HepG2 (cell line): ENCODE measurements around the gene DPH2. TPM values are rescaled to one million over a fixed set of nuclear protein-coding genes. Genes with fewer than 3 reads are reported as not detected.

Experiments
- ARHGAP35 ChIP-seq: sonication (generic); formaldehyde crosslinking; IDR thresholded peaks from 2 replicates; pipeline ENCODE4 v1.9.0; 2022; ENCODE audit warnings: mild to moderate bottlenecking, inconsistent platforms, moderate library complexity, missing genetic modification reagents, borderline replicate concordance
- HDAC2 ChIP-seq: sonication (generic); formaldehyde crosslinking; IDR thresholded peaks from 2 replicates; pipeline ENCODE4 v1.4.0; 2020; ENCODE audit warnings: missing genetic modification reagents
- HMG20A ChIP-seq: IDR thresholded peaks from 2 replicates; pipeline ENCODE4 v1.6.1; 2016; ENCODE audit warnings: borderline replicate concordance
- IKZF4 ChIP-seq: sonication (generic); formaldehyde crosslinking; IDR thresholded peaks from 2 replicates; pipeline ENCODE4 v1.5.1; 2020; ENCODE audit warnings: borderline replicate concordance, mild to moderate bottlenecking, low read depth, missing genetic modification reagents; ENCODE audit errors: not compliant biosample characterization
- KMT2B ChIP-seq: IDR thresholded peaks from 2 replicates; pipeline ENCODE4 v1.6.1; 2016; ENCODE audit warnings: missing genetic modification reagents, missing compliant biosample characterization
- SIX4 ChIP-seq: sonication (generic); formaldehyde crosslinking; IDR thresholded peaks from 2 replicates; pipeline ENCODE4 v1.4.0; 2020; ENCODE audit warnings: missing genetic modification reagents
- SP1 ChIP-seq, 2 experiments: fragments of 450-650 bp in 1 of 2; sonication (generic) in 1 of 2; formaldehyde crosslinking in 1 of 2; IDR thresholded peaks; 2 replicates each; pipeline versions ENCODE4 v1.4.0 to v1.6.1; 2016 to 2020; ENCODE audit warnings: missing genetic modification reagents in 1 of 2
- SRSF1 ChIP-seq: fragments of 200-400 bp; formaldehyde crosslinking; optimal IDR thresholded peaks from 2 replicates; pipeline ENCODE3; 2017; ENCODE audit warnings: mild to moderate bottlenecking, low read depth, low read length, moderate library complexity
- TEAD3 ChIP-seq: optimal IDR thresholded peaks from 2 replicates; pipeline ENCODE3; 2016; ENCODE audit warnings: borderline replicate concordance
- TRIM22 ChIP-seq: fragments of 450-650 bp; IDR thresholded peaks from 2 replicates; pipeline ENCODE4 v1.6.1; 2017
- YEATS4 ChIP-seq: sonication (generic); formaldehyde crosslinking; IDR thresholded peaks from 2 replicates; pipeline ENCODE4 v1.4.0; 2020; ENCODE audit warnings: missing genetic modification reagents, borderline replicate concordance
- ZGPAT ChIP-seq: IDR thresholded peaks from 2 replicates; pipeline ENCODE4 v1.6.1; 2016; ENCODE audit warnings: mild to moderate bottlenecking
- ZNF329 ChIP-seq: sonication (generic); formaldehyde crosslinking; IDR thresholded peaks from 2 replicates; pipeline ENCODE4 v1.9.0; 2021; ENCODE audit warnings: low read depth, mild to moderate bottlenecking, missing genetic modification reagents
- ZNF513 ChIP-seq: sonication (generic); formaldehyde crosslinking; conservative IDR thresholded peaks from 2 replicates; pipeline ENCODE4 v1.5.0; 2020; ENCODE audit warnings: missing genetic modification reagents
- ZNF891 ChIP-seq: sonication (generic); formaldehyde crosslinking; IDR thresholded peaks from 2 replicates; pipeline ENCODE4 v1.5.0; 2020; ENCODE audit warnings: mild to moderate bottlenecking, missing genetic modification reagents
- polyA plus RNA-seq, 8 experiments: library from polyadenylated mRNA; depleted of rRNA in 3 of 8; stranded (reverse) in 7 of 8; unstranded in 1 of 8; fragments of >200 nt; fragmentation: Illumina TruSeq in 4 of 8; extraction: Trizol in 4 of 8; gene quantifications; 2 replicates each; pipeline versions ENCODE4 v1.2.1 to v1.2.3, GENCODE V29; 2011 to 2016; ENCODE audit warnings: low read depth in 4 of 8, missing spikeins in 1 of 8, mixed read lengths in 1 of 8; ENCODE audit not compliant: insufficient read depth in 1 of 8
- total RNA-seq, 5 experiments: library from RNA; depleted of rRNA; stranded (reverse); fragments of >200 nt; fragmentation: Illumina TruSeq; extraction: Trizol; gene quantifications; 2 replicates each; pipeline ENCODE4 v1.2.3, GENCODE V29; 2016; ENCODE audit warnings: low read depth in 1 of 5
- TF ChIP-seq, protein P1 (sequence below): sonication (generic); formaldehyde crosslinking; IDR thresholded peaks from 2 replicates; pipeline ENCODE4 v1.5.0; 2020; ENCODE audit warnings: mild to moderate bottlenecking, missing genetic modification reagents, borderline replicate concordance

The DPH2 gene
- total and polyA plus RNA-seq, 2 of the 13 experiments (the other 11 are each of a cell fraction or from before 2014, with no cell fraction given): 32.2 to 38.3 TPM

- TF ChIP-seq YEATS4 (CRISPR knock-in tag) (peak; percentile 73), IKZF4 (CRISPR knock-in tag) (no peak), ZNF891 (CRISPR knock-in tag) (peak; percentile 23; the same call in 1 of the 2 replicates), KMT2B (no peak; the same call in 1 of the 2 replicates), HMG20A (CRISPR knock-in tag) (no peak), SRSF1 (no peak), TEAD3 (CRISPR knock-in tag) (no peak), ZGPAT (CRISPR knock-in tag) (0 out of 2 replicates have a peak, but pooled peaks have one; percentile 26), HDAC2 (0 out of 2 replicates have a peak, but pooled peaks have one; percentile 44), ZNF329 (CRISPR knock-in tag) (no peak), ZNF513 (CRISPR knock-in tag) (no peak), TRIM22 (no peak), SIX4 (CRISPR knock-in tag) (no peak), SP1 (IDR thresholded peaks at IDR 0.05) (no peak), SP1 (CRISPR knock-in tag; IDR thresholded peaks at IDR 0.05) (peak; percentile 49; the same call in 1 of the 2 replicates), ARHGAP35 (CRISPR knock-in tag) (no peak)
- TF ChIP-seq, protein P1, sequence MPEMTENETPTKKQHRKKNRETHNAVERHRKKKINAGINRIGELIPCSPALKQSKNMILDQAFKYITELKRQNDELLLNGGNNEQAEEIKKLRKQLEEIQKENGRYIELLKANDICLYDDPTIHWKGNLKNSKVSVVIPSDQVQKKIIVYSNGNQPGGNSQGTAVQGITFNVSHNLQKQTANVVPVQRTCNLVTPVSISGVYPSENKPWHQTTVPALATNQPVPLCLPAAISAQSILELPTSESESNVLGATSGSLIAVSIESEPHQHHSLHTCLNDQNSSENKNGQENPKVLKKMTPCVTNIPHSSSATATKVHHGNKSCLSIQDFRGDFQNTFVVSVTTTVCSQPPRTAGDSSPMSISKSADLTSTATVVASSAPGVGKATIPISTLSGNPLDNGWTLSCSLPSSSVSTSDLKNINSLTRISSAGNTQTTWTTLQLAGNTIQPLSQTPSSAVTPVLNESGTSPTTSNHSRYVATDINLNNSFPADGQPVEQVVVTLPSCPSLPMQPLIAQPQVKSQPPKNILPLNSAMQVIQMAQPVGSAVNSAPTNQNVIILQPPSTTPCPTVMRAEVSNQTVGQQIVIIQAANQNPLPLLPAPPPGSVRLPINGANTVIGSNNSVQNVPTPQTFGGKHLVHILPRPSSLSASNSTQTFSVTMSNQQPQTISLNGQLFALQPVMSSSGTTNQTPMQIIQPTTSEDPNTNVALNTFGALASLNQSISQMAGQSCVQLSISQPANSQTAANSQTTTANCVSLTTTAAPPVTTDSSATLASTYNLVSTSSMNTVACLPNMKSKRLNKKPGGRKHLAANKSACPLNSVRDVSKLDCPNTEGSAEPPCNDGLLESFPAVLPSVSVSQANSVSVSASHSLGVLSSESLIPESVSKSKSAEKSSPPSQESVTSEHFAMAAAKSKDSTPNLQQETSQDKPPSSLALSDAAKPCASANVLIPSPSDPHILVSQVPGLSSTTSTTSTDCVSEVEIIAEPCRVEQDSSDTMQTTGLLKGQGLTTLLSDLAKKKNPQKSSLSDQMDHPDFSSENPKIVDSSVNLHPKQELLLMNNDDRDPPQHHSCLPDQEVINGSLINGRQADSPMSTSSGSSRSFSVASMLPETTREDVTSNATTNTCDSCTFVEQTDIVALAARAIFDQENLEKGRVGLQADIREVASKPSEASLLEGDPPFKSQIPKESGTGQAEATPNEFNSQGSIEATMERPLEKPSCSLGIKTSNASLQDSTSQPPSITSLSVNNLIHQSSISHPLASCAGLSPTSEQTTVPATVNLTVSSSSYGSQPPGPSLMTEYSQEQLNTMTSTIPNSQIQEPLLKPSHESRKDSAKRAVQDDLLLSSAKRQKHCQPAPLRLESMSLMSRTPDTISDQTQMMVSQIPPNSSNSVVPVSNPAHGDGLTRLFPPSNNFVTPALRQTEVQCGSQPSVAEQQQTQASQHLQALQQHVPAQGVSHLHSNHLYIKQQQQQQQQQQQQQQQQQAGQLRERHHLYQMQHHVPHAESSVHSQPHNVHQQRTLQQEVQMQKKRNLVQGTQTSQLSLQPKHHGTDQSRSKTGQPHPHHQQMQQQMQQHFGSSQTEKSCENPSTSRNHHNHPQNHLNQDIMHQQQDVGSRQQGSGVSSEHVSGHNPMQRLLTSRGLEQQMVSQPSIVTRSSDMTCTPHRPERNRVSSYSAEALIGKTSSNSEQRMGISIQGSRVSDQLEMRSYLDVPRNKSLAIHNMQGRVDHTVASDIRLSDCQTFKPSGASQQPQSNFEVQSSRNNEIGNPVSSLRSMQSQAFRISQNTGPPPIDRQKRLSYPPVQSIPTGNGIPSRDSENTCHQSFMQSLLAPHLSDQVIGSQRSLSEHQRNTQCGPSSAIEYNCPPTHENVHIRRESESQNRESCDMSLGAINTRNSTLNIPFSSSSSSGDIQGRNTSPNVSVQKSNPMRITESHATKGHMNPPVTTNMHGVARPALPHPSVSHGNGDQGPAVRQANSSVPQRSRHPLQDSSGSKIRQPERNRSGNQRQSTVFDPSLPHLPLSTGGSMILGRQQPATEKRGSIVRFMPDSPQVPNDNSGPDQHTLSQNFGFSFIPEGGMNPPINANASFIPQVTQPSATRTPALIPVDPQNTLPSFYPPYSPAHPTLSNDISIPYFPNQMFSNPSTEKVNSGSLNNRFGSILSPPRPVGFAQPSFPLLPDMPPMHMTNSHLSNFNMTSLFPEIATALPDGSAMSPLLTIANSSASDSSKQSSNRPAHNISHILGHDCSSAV (CRISPR knock-in tag): no peak
These were observed at the start of gene DPH2 (continued) for GRCh38 chr1:43969746-43970466.
